ENCODE measurements around the gene SBF1.
"Not testable (repeated sequence)": the region's sequence is repeated elsewhere in the genome, so short reads cannot be mapped to it uniquely, and the experiment has no call there.

SBF1 gene

DNA sequence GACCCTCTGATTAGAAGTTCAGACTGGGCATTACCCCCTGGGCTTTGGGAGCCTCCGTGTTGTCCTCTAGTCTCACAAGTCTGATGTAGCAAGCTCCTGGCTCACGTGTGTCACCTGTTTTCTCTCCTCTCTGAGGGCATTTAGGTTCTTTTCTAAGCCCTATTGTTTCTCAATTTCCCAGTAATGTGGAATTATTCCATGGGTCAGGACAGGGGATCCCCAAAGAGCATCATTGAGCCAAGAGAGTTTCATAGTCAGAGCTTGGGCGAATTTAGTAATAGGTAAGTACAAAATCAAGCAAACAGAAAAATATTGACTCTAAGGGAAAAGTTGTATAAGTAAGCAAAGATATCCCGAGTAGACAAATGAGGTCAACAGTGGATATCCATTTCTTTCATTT is 74.4 kb downstream of the SBF1 start:
- no peak for DNase-seq (ENCODE audit: low read depth)
- H3K4me3 ChIP-seq (ENCODE audit: low read length), result no peak overlapping the region
- TF ChIP-seq, protein P1, sequence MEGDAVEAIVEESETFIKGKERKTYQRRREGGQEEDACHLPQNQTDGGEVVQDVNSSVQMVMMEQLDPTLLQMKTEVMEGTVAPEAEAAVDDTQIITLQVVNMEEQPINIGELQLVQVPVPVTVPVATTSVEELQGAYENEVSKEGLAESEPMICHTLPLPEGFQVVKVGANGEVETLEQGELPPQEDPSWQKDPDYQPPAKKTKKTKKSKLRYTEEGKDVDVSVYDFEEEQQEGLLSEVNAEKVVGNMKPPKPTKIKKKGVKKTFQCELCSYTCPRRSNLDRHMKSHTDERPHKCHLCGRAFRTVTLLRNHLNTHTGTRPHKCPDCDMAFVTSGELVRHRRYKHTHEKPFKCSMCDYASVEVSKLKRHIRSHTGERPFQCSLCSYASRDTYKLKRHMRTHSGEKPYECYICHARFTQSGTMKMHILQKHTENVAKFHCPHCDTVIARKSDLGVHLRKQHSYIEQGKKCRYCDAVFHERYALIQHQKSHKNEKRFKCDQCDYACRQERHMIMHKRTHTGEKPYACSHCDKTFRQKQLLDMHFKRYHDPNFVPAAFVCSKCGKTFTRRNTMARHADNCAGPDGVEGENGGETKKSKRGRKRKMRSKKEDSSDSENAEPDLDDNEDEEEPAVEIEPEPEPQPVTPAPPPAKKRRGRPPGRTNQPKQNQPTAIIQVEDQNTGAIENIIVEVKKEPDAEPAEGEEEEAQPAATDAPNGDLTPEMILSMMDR (IDR thresholded peaks at IDR 0.05; ENCODE audit: insufficient read depth, low read depth, low read length, missing control alignments), result no peak

DNA sequence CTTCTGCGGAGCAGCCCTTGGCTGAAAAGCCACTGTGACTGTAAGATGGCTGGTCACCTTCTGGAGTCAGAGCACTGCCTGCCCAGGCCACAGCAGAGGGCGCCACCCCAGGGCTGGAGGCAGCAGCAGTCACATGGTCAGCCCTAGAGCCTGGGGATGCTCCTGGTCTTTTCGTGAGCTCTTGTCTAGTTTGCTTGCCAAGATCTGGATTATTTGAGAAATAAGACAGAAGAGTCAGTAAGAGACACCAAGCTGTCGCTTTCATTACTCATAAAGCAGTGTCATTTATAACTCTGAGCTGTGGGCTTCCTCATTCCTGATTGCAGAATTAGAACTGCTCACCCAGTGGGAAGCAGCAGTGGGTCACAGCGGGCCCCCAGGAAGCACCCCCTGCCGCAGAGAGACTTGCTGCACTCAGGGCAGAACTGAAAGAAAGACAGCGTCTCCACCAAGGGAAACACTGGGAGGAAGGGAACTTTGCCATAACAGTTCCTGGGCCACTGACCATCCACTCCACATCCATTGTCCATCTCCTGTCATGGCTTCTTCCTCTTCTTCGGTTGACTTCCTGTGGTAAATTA is 75.0 kb downstream of the SBF1 start:
- TF ChIP-seq, protein P1 (IDR thresholded peaks at IDR 0.05; ENCODE audit: insufficient read depth, low read depth, low read length, missing control alignments), result peak; percentile 27
- no peak overlapping the region for H3K4me3 ChIP-seq (ENCODE audit: low read length)
- no peak for DNase-seq (ENCODE audit: low read depth)

DNA sequence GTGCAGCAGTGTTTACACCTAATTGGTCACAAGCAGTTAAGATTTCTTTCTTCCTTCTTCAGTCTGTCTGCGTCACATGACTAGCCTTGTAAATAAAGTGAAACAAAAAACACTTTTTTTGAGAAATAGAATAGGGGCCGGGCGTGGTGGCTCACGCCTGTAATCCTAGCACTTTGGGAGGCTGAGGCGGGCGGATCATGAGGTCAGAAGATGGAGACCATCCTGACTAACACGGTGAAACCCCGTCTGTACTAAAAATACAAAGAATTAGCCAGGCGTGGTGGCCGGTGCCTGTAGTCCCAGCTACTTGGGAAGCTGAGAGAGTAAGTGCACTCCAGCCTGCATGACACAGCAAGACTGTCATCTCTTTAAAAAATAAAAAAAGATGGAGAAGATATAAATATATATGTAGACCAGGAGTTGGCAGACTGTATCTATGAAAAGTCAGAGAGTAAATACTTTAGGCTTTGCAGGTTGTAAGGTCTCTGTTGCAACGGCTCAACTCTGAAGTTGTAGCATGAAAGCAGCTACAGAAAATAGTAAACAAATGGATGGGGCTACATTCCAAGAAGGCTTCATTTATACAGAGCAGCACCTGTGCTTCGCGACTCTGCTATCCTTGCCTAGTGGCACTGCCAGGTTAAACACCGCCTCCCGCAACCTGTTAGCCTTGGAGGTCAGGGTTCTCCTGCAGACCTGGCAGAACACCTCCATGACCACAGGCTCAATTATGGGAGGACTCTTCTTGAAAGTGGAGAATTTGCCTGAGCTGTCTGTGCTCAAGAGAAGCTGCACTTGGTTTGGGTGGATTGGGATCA is 75.8 kb downstream of the SBF1 start:
- TF ChIP-seq, protein P1 (IDR thresholded peaks at IDR 0.05; ENCODE audit: insufficient read depth, low read depth, low read length, missing control alignments), result no peak
- no peak overlapping the region for H3K4me3 ChIP-seq (ENCODE audit: low read length)
- DNase-seq (ENCODE audit: low read depth), result no peak

DNA sequence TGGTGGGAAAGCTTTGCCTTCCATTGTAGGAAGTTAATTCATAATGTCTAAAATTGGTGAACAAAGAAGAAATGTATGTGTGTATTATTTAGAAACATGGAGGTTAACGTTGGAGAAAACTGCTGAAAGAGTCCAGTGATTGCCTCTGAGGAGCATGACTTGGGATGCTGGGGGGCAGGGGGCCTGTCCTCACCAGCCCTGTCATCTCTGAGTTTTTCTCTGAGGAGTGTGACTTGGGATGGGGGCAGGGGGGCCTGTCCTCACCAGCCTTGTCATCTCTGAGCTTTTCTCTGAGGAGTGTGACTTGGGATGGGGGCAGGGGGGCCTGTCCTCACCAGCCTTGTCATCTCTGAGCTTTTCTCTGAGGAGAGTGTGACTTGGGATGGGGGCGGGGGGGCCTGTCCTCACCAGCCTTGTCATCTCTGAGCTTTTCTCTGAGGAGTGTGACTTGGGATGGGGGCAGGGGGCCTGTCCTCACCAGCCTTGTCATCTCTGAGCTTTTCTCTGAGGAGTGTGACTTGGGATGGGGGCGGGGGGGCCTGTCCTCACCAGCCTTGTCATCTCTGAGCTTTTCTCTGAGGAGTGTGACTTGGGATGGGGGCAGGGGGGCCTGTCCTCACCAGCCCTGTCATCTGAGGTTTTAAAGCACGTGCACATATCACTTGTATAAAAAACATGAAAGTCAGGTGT is 77.3 kb downstream of the SBF1 start:
- H3K4me3 ChIP-seq (ENCODE audit: low read length); DNase-seq (ENCODE audit: low read depth): not testable (repeated sequence)

DNA sequence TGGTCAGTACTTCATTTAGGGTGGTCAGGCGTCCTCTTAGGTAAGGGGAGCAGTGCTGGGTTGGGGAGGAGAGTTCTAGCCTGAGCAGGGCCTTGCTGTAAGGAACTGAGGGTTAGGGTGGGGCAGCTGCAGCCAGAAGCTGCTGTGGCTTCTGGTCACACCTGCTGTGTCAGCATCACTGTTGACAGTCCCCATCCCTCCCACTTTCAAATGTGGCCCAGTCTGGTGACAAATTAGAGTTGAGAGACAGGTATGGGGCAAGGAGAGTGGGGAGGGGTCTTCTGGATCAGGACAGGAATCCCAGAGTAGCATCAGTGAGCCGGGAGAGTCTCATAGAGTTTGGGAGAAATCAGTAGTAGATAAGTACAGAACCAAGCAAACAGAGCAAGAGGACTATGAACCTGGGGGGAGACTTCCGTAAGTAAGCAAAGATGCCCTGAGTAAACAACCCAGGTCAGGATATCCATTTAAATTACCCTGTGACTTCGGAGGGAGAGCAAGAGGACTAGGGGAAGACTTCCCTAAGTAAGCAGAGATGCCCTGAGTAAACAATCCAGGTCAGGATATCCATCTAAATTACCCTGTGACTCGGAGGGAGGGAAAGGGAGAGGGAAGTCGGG is 78.0 kb downstream of the SBF1 start:
- no peak for DNase-seq (ENCODE audit: low read depth)
- H3K4me3 ChIP-seq (ENCODE audit: low read length), result no peak overlapping the region
- TF ChIP-seq, protein P1 (IDR thresholded peaks at IDR 0.05; ENCODE audit: insufficient read depth, low read depth, low read length, missing control alignments), result no peak

Data from epithelial cell of esophagus (primary cell).